Ramos (cell line): ENCODE measurements around the gene PEAR1.

Experiments
- in situ Hi-C: fragments of 300-500 bp; cut with MboI; formaldehyde crosslinking; loops from one replicate; pipeline ENCODE4 v1.14.3; 2022; ENCODE audit warnings: low sequenced_read_pairs; ENCODE audit not compliant: unreplicated experiment

Gene PEAR1

DNA sequence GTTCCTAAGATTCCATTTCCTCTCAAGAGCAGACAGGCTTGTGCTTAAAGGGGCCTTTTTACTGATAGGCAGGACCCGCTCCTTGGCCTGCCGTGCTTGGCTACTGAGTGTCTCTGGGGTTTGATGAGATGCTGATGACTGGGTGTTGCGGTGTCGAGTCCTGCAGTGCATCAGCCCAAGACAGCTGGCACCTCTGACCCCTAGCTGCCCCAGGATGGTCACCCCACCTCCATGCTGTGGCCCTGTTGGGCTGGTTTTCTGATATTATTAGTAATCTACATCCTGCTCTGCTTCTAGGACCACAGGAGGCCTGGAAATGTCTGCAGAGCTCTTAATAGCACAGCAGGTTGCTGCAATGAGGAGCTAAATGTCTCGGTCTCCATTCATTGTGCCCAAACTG, 55.6 kb downstream of the PEAR1 start:
- in situ Hi-C loops, result no loop called here

DNA sequence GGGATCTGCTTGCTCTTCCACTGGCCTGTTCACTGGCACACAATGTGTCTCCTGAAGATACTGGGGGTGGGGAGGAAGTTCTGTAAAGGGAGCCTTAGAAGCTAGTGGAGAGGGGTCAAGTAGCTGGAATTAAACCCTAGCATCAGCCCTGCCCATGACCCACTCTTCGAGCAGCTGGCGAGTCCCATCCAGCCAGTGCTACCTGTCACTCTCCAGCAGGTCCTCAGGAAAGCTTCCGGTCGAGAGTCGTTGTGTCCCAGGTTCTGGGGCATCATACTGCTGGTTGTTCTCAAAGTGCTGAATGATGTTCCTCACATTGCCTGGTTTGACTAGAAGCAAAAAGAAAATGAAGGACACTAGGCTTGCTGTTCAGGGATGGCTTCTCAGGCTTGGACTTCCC, 57.9 kb downstream of the PEAR1 start:
- in situ Hi-C loops, result no loop called here

DNA sequence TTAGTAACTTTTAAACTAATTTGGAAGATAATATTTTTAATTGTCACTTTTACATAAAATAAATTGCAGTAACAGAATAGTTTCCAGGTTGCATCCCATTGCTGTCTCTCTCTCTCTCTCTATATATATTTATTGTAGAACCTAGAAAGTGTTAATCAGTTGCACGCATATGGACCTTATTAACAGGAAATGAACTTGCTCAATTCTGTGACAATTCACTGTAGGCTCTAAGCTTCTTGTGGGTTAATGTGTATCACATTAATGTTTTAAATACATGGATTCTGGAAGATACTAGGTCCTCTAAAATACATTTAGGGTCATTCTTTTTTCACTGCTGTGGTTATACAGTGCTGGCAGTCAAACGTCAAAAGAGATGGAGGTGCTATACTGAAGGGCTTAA, 60.1 kb downstream of the PEAR1 start:
- in situ Hi-C loops, result no loop called here

DNA sequence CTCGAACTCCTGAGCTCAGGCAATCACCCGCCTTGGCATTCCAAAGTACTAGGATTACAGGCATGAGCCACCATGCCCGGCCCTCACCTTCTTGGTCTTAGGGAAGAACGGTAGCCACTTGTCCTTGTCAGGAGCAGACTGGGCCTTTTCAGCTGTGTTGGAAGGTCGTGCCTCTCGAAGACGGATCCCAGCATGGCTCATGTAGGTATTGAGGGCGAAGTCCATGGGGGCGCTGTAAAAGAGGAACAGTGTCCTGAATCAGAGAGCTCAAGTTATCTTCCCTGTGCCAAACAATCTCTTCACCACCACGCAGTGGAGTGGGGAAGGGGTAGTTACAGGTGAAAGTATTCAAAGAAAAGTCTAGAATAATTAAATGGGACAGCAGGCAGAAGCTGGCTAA, 62.8 kb downstream of the PEAR1 start:
- in situ Hi-C loops, result no loop called here

DNA sequence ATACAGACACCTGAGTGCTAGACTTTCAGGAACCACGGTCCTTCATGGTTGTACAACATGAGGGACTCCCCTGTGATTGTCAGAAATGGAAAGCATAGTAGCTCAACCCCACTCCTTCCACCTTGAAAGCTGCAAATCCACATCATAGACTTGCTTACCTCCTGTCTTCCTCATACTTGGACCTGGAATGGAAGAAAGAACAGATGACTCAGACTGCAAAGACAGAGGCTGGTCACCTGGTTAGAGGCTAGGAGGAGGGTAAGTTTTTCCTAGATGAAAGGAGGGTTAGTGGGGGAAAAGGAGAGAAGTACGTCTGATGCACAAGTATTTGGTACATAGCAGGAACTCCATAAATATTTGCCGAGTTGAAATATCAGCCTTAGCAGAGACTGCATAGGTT, 64.1 kb downstream of the PEAR1 start:
- in situ Hi-C loops, result no loop called here

DNA sequence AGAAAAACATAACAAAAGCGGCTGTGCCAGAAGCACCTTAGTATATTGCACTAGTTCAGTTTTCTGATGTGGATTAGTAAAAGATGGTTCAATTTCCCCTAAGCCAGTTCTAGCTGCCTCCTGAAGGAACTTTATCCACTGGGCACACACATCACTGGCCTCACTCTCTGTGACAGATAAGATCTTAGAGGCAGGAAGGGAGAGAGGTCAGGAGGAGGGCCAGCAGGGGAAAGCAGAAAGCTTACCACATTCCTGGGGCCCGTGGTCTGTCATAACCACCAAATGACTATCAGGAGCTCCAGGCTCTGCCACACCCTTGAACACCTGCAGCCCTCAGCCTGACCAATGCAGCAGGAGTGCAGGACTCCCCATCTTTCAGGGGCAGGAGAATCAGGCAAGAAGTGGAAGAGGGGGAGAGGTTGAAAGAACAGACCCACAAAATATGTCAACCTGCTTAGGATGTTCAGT, 64.8 kb downstream of the PEAR1 start:
- in situ Hi-C loops, result no loop called here

DNA sequence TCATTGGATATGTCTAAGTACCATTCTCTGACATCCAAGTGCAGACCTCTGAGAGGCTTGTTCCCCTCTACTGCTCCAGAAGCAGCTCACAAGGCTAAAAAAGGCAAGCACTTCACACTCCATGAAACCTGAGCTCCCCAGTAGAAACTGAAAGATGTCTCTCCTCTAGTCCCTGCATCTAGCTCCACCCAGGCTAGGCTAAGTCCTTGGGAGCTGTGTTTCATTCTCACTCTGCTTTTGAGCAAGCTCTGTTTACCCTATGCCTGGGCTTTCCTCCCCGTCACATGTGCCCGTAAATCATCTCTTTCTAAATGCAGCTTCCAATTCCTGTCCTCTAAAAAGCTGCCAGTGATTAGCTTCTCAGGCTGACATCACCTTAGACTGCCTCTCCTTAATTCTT, 65.9 kb downstream of the PEAR1 start:
- in situ Hi-C loops, result no loop called here

DNA sequence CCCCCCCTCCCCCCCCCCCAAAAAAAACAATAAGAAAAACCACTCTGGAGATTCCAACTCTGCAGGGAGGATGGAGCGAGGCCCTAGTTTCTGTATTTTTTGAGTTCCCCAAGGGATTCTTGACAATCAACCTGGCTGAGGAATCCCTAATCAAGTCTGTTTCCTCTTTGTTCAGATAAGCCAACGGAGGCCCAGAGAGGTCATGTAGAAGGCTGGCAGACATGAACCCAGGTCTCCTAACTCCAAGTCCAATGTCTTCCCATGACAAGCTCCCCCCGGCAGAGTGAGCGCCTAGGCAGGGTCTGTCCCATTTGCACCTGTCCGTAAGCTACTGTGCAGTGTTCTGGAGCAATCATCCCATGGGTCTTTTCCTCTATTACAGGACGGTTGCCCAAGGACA, 66.4 kb downstream of the PEAR1 start:
- in situ Hi-C loops, result no loop called here

DNA sequence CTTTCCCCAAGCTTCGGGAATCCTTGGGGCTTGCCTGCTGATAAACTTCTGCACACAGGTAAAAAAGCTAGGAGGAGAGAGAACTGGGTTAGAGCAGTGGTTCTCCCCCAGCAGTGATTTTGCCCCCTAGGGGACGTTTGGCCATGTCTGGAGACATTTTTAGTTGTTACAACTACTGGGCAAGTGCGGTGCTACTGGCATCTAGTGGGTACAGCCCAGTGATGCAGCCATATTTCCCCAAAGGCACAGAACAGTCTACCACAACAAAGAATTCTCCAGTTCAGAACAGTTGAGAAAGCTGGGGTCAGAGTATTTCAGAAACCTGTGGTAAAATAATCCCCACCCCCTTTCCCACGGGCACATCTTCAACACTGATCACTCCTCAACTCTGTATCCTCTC, 68.2 kb downstream of the PEAR1 start:
- in situ Hi-C loops, result no loop called here

DNA sequence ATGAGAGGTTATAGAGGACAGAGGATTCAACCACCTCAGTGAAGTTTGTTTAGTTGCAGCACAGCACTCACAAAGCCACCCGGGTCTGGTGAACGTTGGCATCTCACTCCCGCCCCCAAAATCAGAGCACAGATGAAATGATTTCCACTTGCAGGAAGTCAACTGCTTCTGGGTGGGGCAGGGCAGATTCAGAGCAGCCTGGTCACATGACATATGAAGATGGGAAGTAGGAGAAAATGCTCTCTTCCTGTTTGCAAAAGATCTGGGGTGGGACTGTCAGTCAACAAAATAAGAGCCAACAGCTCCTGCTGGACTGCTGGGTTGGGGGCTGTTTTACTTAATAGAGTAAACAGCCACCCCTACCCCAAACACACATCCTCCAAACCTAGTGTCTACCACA, 70.1 kb downstream of the PEAR1 start:
- in situ Hi-C loops, result no loop called here

DNA sequence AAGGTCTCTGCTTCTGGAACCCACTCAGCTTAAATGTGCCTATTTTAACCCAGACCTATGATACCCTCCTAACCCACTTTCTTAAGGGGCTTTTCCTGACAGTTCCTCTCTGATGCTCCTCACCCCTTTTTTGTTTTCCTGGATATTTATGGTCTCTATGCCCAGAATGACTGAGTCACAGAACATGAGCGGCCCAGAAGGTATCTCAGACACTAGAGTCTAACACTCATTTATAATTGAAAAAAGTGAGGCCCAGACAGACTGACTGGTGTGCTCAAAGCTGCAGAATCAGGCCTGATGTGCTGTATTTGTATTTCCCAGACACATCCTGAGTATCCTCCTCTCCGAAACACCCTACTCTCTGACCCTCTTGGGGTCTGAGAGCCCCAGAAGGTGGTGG, 70.9 kb downstream of the PEAR1 start:
- in situ Hi-C loops, result no loop called here
